A673 (cell line): ENCODE data around the gene SFSWAP.

Source experiments
- EZH2 ChIP-seq: fragments of 200-600 bp; sonication (generic); IDR thresholded peaks from 2 replicates; pipeline ENCODE4 v1.6.1; 2017; ENCODE audit warnings: borderline replicate concordance, low read depth, mild to moderate bottlenecking, mixed read lengths, antibody characterized with exemption, low read length; ENCODE audit not compliant: poor library complexity, severe bottlenecking
- TF ChIP-seq, protein P1 (sequence below): fragments of 300-800, 200-600 bp; sonication (generic); conservative IDR thresholded peaks from 2 replicates; pipeline ENCODE4 v1.5.1; 2017; ENCODE audit warnings: low read depth, mild to moderate bottlenecking, antibody characterized with exemption, low read length, moderate library complexity, mixed read lengths

DNA sequence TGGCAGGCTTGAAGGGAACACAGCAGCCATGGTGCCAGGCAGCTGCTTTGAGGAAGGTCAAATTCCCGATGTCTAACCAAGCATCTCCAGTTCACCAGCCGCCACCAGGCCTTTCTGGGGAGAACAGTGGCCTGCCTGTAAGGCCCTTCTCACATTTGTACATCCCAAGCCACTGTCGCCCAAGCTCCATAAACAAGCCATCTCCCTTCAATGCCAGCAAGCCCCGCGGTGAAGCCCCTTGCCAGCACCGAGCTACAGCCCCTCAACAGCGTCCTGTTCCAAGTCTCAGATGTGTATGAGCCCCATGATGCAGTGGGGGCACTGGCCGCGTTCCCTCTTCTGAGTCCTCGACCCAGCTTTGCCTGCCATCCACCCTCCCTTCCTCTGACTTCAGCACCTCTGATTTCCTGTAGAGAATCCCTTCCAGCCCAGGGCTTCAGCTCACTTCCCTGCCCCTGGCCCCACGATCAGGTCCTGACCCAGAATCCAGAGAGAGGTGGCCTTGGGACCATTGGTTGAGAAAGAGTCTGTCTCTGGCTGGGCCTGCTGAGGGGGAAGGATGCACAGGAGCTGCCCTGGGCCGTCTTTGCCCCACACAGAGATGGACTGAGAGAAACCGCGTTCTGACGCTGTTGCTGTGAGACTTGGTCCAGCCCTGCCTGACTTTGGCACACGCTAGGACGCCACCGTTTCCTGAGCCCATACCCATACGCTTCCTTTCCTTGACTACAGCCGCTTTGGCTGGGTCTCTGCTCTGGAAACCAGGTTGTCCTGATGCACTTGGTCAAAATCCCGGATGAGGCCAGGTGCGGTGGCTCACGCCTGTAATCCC is 115.4 kb downstream of the SFSWAP start:
- no peak for TF ChIP-seq EZH2
- TF ChIP-seq, protein P1, sequence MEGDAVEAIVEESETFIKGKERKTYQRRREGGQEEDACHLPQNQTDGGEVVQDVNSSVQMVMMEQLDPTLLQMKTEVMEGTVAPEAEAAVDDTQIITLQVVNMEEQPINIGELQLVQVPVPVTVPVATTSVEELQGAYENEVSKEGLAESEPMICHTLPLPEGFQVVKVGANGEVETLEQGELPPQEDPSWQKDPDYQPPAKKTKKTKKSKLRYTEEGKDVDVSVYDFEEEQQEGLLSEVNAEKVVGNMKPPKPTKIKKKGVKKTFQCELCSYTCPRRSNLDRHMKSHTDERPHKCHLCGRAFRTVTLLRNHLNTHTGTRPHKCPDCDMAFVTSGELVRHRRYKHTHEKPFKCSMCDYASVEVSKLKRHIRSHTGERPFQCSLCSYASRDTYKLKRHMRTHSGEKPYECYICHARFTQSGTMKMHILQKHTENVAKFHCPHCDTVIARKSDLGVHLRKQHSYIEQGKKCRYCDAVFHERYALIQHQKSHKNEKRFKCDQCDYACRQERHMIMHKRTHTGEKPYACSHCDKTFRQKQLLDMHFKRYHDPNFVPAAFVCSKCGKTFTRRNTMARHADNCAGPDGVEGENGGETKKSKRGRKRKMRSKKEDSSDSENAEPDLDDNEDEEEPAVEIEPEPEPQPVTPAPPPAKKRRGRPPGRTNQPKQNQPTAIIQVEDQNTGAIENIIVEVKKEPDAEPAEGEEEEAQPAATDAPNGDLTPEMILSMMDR: no peak
